Activated CD4-positive, alpha-beta T cell treated with anti-CD3 and anti-CD28 coated beads, Interleukin-2, amount 10 ng/mL, durations not matched to agents 24 days and 14 days (primary cell): ENCODE data around the gene KCNQ5. TPM values are rescaled to one million over a fixed set of nuclear protein-coding genes. Genes with fewer than 3 reads are reported as not detected.

Source experiments
- DNase-seq: peaks from one replicate; pipeline ENCODE4 v3.0.0; 2022
- H3K27ac Mint-ChIP-seq: one replicate; pipeline ENCODE4 v1.8.0; 2022; ENCODE audit warnings: mild to moderate bottlenecking, mixed read lengths
- H3K27me3 Mint-ChIP-seq: one replicate; pipeline ENCODE4 v1.8.0; 2022; ENCODE audit warnings: mixed read lengths
- H3K36me3 Mint-ChIP-seq: one replicate; pipeline ENCODE4 v1.8.0; 2022; ENCODE audit warnings: low read depth, mild to moderate bottlenecking, mixed read lengths
- H3K4me1 Mint-ChIP-seq: one replicate; pipeline ENCODE4 v1.8.0; 2021; ENCODE audit warnings: mixed read lengths
- H3K4me3 Mint-ChIP-seq: one replicate; pipeline ENCODE4 v1.8.0; 2022; ENCODE audit warnings: mild to moderate bottlenecking, moderate library complexity, mixed read lengths
- H3K9me3 Mint-ChIP-seq: one replicate; pipeline ENCODE4 v1.8.0; 2021; ENCODE audit warnings: mixed read lengths
- intact Hi-C: fragments of 100-400 bp; cut with micrococcal nuclease; formaldehyde crosslinking; loops from one replicate; pipeline ENCODE4 v1.15.1; 2023
- total RNA-seq: library from RNA; stranded (reverse); gene quantifications from 2 replicates; pipeline ENCODE4 v1.2.3, GENCODE V29; 2022

Gene KCNQ5
- total RNA-seq, 1 donor from 2014 or later, result 13.7 TPM

DNA sequence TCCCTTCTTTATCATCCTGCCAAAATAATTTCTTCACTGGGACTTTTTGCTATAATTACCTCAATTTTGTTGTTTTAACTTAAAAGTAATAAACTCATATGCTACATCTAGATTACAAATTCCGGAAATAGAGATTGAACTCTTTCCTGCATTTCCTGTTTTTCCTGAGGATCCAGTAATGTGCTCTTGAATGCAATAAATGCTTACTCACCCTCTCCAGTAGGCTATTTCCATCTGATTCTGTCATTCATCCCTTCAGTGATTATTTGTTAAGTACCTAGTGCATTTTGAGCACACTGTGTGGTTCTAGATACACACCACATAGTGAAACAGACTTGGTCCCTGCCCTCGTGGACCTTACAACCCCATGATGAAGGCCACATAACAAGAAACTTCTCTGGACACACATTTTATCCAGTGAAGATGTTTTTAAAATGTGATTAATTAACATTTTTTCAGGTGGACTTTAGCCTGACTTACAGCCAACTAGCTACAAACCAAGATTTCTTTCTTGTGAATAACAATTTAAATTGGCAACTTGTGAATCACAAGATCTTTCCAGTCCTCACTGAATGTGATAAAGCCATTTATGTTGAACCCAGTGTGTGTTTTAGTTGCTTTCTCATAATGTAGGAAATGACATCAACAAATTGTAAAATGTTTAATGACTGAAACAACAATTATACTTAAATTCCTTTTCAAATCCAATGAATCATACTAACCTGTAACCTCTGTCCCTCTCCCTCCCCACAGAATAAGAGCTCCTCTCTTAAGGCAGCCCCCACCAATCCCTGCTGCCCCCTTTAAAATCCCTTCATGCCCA lies 331.2 kb downstream of the KCNQ5 start:
- intact Hi-C loops, result no loop called here
- no peak overlapping the region for H3K4me3 Mint-ChIP-seq
- H3K4me1 Mint-ChIP-seq, result peaks cover 3% of the 10 kb centered on the region
- H3K36me3 Mint-ChIP-seq, result no peaks in the 10 kb centered on the region
- no peaks in the 10 kb centered on the region for H3K27me3 Mint-ChIP-seq
- no peak for DNase-seq
- H3K9me3 Mint-ChIP-seq, result no peaks in the 10 kb centered on the region
- H3K27ac Mint-ChIP-seq, result no peak overlapping the region

DNA sequence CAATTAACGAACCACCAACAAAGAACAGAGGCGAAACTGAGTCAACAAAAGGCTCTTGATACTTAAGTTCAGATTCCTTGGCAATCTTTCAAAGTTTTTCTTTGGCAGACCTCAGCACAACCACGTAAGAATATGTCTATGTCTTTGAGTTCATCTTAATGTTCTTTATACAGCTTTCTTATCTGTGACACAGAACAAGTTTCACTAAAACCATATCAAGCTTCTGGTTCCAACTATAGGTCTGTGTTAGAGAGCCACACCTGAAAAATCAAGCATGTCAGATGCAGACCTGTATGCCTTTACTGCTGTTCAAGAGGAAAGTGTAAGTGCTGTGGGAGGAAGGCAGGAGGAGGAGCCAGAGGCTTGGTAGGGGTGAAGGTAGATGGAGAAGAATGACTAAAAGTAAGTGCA lies 332.1 kb downstream of the KCNQ5 start:
- intact Hi-C loops, result no loop called here
- Mint-ChIP-seq H3K27ac (no peak overlapping the region), H3K4me1 (peaks cover 3% of the 10 kb centered on the region), H3K36me3 (no peaks in the 10 kb centered on the region), H3K27me3 (no peaks in the 10 kb centered on the region), H3K9me3 (no peaks in the 10 kb centered on the region), H3K4me3 (no peak overlapping the region)
- DNase-seq, result no peak

DNA sequence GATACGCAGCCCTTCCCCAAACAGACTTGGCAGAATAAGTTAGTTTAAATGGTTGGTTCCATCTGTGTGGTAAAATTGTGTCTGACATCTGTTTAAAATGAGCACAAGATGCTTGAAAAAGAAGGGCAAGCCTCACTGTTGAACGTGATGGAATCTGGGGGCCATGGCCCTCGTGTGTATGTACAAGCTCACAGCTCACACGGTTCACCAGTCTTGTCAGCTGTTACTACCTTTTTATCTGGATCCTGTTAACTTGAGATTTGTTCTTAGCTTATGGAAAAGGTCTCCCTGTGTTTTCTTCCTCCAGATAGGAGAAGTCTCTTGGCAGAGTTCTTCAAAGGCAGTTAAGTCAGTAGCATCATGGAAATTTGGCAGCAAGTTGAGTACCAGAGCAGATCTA lies 332.9 kb downstream of the KCNQ5 start:
- intact Hi-C loops, result no loop called here
- no peaks in the 10 kb centered on the region for H3K27me3 Mint-ChIP-seq
- no peaks in the 10 kb centered on the region for H3K9me3 Mint-ChIP-seq
- no peak overlapping the region for H3K27ac Mint-ChIP-seq
- no peak for DNase-seq
- H3K36me3 Mint-ChIP-seq, result no peaks in the 10 kb centered on the region
- no peak overlapping the region for H3K4me3 Mint-ChIP-seq
- H3K4me1 Mint-ChIP-seq, result peaks cover 3% of the 10 kb centered on the region

DNA sequence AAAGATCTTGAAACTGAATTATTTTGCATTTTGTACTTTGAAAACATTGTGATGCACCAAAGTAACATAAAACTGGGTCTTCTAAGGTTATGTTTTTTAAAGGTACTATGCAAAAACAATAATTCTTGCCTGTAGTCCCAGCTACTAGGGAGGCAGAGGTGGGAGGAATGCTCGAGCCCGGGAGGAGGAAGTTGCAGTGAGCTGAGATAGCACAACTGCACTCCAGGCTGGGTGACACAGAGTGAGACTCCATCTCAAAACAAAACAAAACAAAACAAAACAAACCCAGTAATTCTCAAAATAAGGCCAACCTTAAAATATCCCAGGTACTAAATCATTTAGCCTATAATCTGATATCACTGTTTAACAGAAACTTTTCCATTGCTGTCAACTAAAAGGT lies 333.8 kb downstream of the KCNQ5 start:
- no peaks in the 10 kb centered on the region for H3K9me3 Mint-ChIP-seq
- no peak overlapping the region for H3K4me3 Mint-ChIP-seq
- H3K36me3 Mint-ChIP-seq, result no peaks in the 10 kb centered on the region
- H3K4me1 Mint-ChIP-seq, result peaks cover 3% of the 10 kb centered on the region
- no peaks in the 10 kb centered on the region for H3K27me3 Mint-ChIP-seq
- intact Hi-C loops, result no loop called here
- DNase-seq, result no peak
- H3K27ac Mint-ChIP-seq, result no peak overlapping the region

DNA sequence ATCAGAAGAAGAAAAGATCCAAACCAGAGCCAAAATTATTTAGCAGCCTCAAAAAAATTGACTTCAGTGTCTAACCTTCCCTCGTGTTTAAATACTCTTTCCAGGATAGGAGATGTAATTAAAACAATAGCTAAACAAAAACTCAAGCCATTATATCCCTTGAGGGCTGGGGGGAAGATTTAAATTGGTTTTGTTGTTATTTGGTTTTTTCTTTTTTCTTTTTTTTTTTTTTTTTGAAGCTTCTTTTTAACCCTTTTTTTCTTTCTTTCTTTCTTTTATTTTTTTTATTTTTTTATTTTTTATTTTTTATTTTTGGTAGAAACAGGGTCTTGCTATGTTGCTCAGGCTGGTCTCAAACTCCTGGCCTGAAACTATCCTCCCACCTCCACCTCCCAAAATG lies 334.4 kb downstream of the KCNQ5 start:
- Mint-ChIP-seq H3K27ac (no peak overlapping the region), H3K4me1 (peaks cover 3% of the 10 kb centered on the region), H3K27me3 (no peaks in the 10 kb centered on the region), H3K36me3 (no peaks in the 10 kb centered on the region), H3K4me3 (no peak overlapping the region), H3K9me3 (no peaks in the 10 kb centered on the region)
- DNase-seq, result no peak
- intact Hi-C loops, result no loop called here

DNA sequence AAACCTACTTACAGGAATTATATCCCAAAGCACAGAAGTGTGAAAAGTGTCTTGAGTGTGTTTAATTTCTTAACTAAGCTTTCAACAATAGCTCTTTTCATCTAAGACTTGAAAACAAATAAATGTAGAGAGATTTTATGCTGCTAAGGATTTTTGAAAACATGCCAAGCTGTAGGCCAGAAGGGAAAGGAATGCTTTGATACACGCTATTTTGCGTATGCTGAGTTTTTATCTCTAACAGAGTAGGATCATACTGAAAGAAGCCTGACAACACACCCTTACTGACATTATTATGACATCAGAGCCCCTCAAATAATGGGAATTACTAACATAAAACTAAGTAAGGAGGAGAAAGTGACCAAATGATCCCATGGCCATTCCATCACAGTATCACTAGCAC lies 338.0 kb downstream of the KCNQ5 start:
- DNase-seq, result no peak
- no peaks in the 10 kb centered on the region for H3K9me3 Mint-ChIP-seq
- H3K27ac Mint-ChIP-seq, result no peak overlapping the region
- H3K4me1 Mint-ChIP-seq, result peaks cover 3% of the 10 kb centered on the region
- intact Hi-C loops, result no loop called here
- no peaks in the 10 kb centered on the region for H3K27me3 Mint-ChIP-seq
- H3K36me3 Mint-ChIP-seq, result no peaks in the 10 kb centered on the region
- no peak overlapping the region for H3K4me3 Mint-ChIP-seq

DNA sequence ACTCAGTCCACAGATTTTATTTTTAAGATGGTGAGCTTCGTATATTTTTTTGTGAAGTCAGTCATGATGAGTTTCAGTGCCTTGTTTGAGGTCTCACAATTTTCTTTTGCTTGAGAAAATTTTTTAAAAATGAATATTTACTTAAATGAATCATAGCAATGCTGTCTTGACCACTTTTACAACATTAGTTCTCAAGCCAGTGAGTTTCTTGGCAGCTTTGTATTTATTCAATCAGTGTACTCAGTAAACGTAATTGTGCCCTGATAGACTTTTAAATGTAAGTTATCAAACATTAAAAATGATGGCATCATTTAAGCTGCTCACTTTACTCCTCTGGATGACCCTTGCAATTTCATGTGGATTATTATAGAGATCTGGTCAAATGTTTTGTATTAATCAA lies 342.1 kb downstream of the KCNQ5 start:
- Mint-ChIP-seq H3K4me3 (no peak overlapping the region), H3K27ac (no peak overlapping the region), H3K4me1 (peaks cover 4% of the 10 kb centered on the region), H3K36me3 (no peaks in the 10 kb centered on the region), H3K27me3 (no peaks in the 10 kb centered on the region), H3K9me3 (no peaks in the 10 kb centered on the region)
- intact Hi-C loops, result no loop called here
- DNase-seq, result no peak

DNA sequence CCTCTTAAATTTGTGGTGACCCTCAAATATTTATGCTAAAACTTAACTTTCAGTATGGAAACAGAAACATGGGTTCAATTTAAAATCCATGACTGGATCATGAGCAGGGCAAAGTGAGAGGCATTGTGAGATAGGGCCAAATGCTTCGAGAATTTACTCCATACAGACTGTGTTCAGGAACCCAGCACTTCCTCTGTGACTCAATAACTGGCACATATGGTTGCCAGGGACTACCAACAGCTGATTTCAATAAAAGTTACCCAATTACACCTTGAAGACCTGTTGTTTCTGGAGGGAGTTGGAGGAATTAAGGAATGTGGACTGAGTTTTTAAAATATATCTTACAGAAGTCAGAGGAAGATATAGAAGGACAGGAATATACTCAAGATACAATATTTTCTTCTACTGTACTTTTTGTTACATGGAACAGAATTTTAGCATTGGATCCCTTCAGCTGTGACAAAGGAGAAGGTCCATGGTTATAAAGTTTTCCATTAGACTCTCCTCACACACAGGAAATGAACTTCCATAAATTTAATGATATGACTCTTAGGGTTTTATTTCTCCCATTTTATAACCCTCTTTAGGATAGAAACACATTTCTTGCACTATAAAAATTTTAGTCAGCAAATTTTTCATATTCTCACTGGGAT lies 344.9 kb downstream of the KCNQ5 start:
- Mint-ChIP-seq H3K9me3 (peaks cover 5% of the 10 kb centered on the region), H3K4me3 (no peak overlapping the region), H3K27me3 (no peaks in the 10 kb centered on the region), H3K36me3 (no peaks in the 10 kb centered on the region), H3K4me1 (peaks cover 4% of the 10 kb centered on the region), H3K27ac (no peak overlapping the region)
- intact Hi-C loops, result no loop called here
- DNase-seq, result no peak

DNA sequence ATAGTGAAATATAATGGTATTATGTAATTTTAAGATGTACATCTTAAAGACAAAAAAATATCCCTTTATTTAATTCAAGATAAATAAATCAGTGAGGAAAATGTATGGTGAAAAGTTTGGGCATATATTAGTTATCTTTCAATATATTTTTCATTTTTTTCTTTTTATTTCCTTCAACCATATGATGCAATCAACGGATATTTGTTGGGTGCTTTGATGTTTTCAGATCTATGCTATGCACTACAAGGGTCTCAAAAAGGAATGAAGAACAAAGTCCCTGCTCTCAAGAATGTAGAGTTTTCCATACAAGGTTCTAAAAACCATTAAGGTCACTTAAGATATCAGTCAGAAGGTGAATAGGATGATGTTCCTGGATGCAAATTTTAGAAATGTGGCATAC lies 345.5 kb downstream of the KCNQ5 start:
- H3K27ac Mint-ChIP-seq, result no peak overlapping the region
- no peaks in the 10 kb centered on the region for H3K36me3 Mint-ChIP-seq
- peaks cover 5% of the 10 kb centered on the region for H3K9me3 Mint-ChIP-seq
- no peak overlapping the region for H3K4me3 Mint-ChIP-seq
- intact Hi-C loops, result no loop called here
- no peak for DNase-seq
- no peaks in the 10 kb centered on the region for H3K27me3 Mint-ChIP-seq
- peaks cover 4% of the 10 kb centered on the region for H3K4me1 Mint-ChIP-seq

DNA sequence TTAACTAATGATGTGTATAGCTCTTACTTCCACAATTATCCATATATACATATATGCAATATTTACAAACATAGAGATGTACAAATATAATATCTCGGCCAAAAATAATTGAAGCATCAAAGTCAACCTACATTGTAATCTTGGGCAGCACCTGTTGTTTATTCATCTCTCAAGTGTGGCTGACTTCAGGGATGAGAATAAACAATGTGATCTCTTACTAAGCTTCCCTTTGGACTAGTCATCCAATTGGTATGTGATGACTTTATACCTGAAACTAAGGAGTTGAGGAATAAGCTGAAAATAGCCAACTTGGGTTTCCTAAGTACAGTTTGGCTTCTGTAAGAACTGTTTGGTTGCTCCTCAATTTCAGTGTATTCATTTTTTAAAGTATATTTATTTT lies 346.8 kb downstream of the KCNQ5 start:
- DNase-seq, result no peak
- Mint-ChIP-seq H3K36me3 (no peaks in the 10 kb centered on the region), H3K4me1 (peaks cover 4% of the 10 kb centered on the region), H3K27me3 (no peaks in the 10 kb centered on the region), H3K4me3 (no peak overlapping the region), H3K9me3 (peaks cover 5% of the 10 kb centered on the region), H3K27ac (no peak overlapping the region)
- intact Hi-C loops, result no loop called here

DNA sequence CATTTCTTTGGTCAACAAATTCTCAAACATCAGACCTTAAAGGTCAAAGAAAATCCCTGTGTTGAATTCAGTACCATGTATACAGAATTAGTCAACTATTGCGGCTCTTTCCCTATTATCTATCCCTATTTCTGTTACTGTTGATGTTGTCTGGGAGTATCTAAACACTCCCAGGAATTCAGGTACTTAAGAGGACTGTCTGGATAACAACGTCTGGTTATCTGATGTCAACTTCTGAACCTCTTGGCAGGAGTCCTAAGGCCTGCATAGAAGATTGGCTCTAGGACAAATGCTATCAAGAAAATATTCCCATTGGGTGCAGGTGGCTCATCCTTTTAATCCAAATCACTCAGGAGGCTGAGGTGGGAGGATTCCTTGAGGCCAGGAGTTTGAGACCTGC lies 347.8 kb downstream of the KCNQ5 start:
- Mint-ChIP-seq H3K4me1 (peaks cover 4% of the 10 kb centered on the region), H3K27me3 (no peaks in the 10 kb centered on the region), H3K27ac (no peak overlapping the region), H3K9me3 (peaks cover 5% of the 10 kb centered on the region), H3K4me3 (no peak overlapping the region), H3K36me3 (no peaks in the 10 kb centered on the region)
- no peak for DNase-seq
- intact Hi-C loops, result no loop called here

DNA sequence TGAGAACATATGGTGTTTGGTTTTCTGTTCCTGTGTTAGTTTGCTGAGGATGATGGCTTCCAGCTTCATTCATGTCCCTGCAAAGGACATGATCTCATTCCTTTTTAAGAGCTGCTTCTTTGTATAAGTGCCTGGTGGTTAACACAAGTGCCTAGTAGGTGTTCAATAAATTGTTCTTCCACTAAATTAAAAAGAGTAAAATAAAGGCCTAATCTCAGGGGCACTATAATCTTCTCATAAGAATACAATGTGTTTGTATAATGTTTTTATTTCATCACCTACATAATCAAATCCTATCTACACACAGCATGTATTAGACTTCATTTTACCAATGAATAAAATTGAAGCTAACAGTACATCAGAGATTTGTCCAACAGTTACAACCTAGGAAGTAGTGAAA lies 350.7 kb downstream of the KCNQ5 start:
- H3K36me3 Mint-ChIP-seq, result no peaks in the 10 kb centered on the region
- peaks cover 5% of the 10 kb centered on the region for H3K9me3 Mint-ChIP-seq
- no peak for DNase-seq
- no peaks in the 10 kb centered on the region for H3K27me3 Mint-ChIP-seq
- intact Hi-C loops, result no loop called here
- H3K4me3 Mint-ChIP-seq, result no peak overlapping the region
- H3K27ac Mint-ChIP-seq, result no peak overlapping the region
- H3K4me1 Mint-ChIP-seq, result peaks cover 3% of the 10 kb centered on the region

DNA sequence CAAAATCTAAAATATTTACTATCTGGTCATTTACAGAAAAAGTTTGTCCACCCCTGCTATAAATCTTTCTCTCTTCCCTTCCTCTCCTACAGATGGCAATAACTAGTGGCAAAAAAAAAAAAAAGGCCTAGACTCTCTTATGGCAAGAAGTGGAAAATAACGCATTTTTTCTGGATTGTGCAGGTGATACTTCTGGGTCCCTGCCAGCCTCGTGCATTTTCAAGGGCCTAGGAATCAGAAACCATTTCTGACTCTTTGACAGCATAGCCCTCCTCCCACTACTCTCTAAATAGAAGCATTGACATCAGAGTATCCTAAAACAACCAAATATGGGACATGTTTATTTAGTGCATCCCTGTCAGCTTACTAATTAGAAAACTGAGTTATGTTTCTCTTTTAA lies 352.4 kb downstream of the KCNQ5 start:
- Mint-ChIP-seq H3K9me3 (peaks cover 8% of the 10 kb centered on the region), H3K27me3 (no peaks in the 10 kb centered on the region), H3K4me1 (peaks cover 3% of the 10 kb centered on the region), H3K27ac (no peak overlapping the region), H3K36me3 (no peaks in the 10 kb centered on the region), H3K4me3 (no peak overlapping the region)
- no peak for DNase-seq
- intact Hi-C loops, result no loop called here

DNA sequence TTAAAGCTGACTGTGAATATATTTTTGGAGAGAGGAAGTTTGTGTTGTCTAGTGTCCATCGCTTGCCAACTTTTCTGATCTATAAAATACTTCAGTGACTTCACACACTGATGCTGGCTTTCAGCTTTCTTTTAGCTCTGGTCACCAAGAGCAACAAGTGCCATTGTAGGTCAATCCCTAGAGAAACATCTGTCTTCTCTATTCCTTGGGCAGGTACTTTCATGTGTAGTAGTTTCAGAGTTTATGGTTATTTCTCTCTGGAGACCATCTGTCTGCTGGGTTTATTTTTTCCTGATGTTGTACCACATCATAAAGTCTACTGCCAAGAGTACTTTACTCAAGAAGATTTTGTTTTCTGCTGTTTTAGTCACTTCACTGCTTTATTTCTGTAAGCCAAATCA lies 353.5 kb downstream of the KCNQ5 start:
- Mint-ChIP-seq H3K36me3 (no peaks in the 10 kb centered on the region), H3K9me3 (peaks cover 8% of the 10 kb centered on the region), H3K27me3 (no peaks in the 10 kb centered on the region), H3K27ac (no peak overlapping the region), H3K4me3 (no peak overlapping the region), H3K4me1 (peaks cover 3% of the 10 kb centered on the region)
- intact Hi-C loops, result no loop called here
- no peak for DNase-seq

DNA sequence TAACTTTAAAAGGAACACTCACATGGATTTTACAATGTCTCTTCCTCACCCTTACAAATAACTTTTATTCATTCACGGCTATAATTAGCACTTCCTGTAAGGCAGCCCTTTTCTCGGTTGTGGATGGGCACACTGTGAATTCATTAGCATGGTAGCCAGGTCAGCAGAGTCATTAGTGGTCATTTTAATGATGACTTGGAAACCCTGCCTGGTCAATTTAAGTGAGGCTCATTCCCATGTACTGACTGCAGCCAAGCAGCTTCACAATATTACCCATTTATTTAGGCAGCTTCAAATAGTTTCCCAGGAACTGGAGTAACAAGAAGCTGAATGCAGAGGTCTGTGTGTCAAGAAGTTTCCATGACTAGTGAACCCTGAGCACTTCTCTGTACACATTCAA lies 354.6 kb downstream of the KCNQ5 start:
- no peaks in the 10 kb centered on the region for H3K27me3 Mint-ChIP-seq
- H3K27ac Mint-ChIP-seq, result no peak overlapping the region
- intact Hi-C loops, result no loop called here
- H3K4me3 Mint-ChIP-seq, result no peak overlapping the region
- H3K36me3 Mint-ChIP-seq, result no peaks in the 10 kb centered on the region
- H3K4me1 Mint-ChIP-seq, result peaks cover 3% of the 10 kb centered on the region
- peaks cover 12% of the 10 kb centered on the region for H3K9me3 Mint-ChIP-seq
- DNase-seq, result no peak
